ENCODE measurements around the gene LATS2. TPM values are rescaled to one million over a fixed set of nuclear protein-coding genes. Genes with fewer than 3 reads are reported as not detected.

The LATS2 gene
- total and polyA plus RNA-seq, 12 donors: 9.7 to 46.1 (median 25.2) TPM

- peak overlapping the region in 2 of 10 donors; percentile 73 to 78 for H3K27ac ChIP-seq
- peaks cover 24 to 93% (median 75%) of the 10 kb centered on the region in 9 donors for H3K4me1 ChIP-seq
- intact Hi-C loops (cut with DNase I): no loop called here
Measured at GRCh38 chr13:21012211-21012610, 49.2 kb downstream of the LATS2 start.

GRCh38 chr13:21011378-21011777 is 50.0 kb downstream of the LATS2 start:
- peak overlapping the region in 1 of 10 donors; percentile 7 for H3K27ac ChIP-seq
- no peaks in the 10 kb centered on the region for H3K9me3 ChIP-seq
- no peaks in the 10 kb centered on the region for H3K36me3 ChIP-seq
- ATAC-seq (no peak), DNase-seq (no peak)
- peaks cover 21 to 93% (median 75%) of the 10 kb centered on the region in 9 donors for H3K4me1 ChIP-seq
- TF ChIP-seq CTCF (IDR thresholded peaks at IDR 0.05): no peak
- intact Hi-C loops (cut with DNase I): no loop called here
- no peaks in the 10 kb centered on the region for H3K27me3 ChIP-seq
- no peak overlapping the region for H3K4me3 ChIP-seq

More at GRCh38 chr13:21012211-21012610, 49.2 kb downstream of the LATS2 start:
- H3K4me3 ChIP-seq: no peak overlapping the region
- no peaks in the 10 kb centered on the region for H3K9me3 ChIP-seq
- H3K36me3 ChIP-seq: no peaks in the 10 kb centered on the region
- H3K27me3 ChIP-seq: no peaks in the 10 kb centered on the region
- DNase-seq: no peak
- WGBS, 2 donors: 65 to 66% methylated on average over 5 of the region's 5 CpGs
- no peak for ATAC-seq
- TF ChIP-seq CTCF (IDR thresholded peaks at IDR 0.05): no peak

- TF ChIP-seq CTCF (IDR thresholded peaks at IDR 0.05): no peak
- no peak overlapping the region for H3K4me3 ChIP-seq
- no peaks in the 10 kb centered on the region for H3K9me3 ChIP-seq
- H3K27me3 ChIP-seq: no peaks in the 10 kb centered on the region
- peak overlapping the region in 1 of 10 donors; percentile 11 for H3K27ac ChIP-seq
- 27 to 29% methylated on average over 1 of the region's 1 CpG for WGBS, 2 donors
- no peaks in the 10 kb centered on the region for H3K36me3 ChIP-seq
- DNase-seq: no peak
- intact Hi-C loops (cut with DNase I): no loop called here
- ATAC-seq: peak in 1 of 8 donors; percentile 18
- H3K4me1 ChIP-seq: peaks cover 25 to 93% (median 80%) of the 10 kb centered on the region in 9 donors
Measured at GRCh38 chr13:21010621-21011020, 50.8 kb downstream of the LATS2 start.

- Histone ChIP-seq H3K4me3 (no peak overlapping the region), H3K9me3 (no peaks in the 10 kb centered on the region), H3K27me3 (no peaks in the 10 kb centered on the region), H3K36me3 (no peaks in the 10 kb centered on the region), H3K4me1 (peaks cover 28 to 93% (median 78%) of the 10 kb centered on the region in 9 donors), H3K27ac (no peak overlapping the region)
- ATAC-seq (no peak), DNase-seq (no peak)
- 75% methylated on average over 7 of the region's 7 CpGs for WGBS, 2 donors
- intact Hi-C loops (cut with DNase I): no loop called here
- no peak for TF ChIP-seq CTCF (IDR thresholded peaks at IDR 0.05)
Measured at GRCh38 chr13:21009036-21009435, 52.4 kb downstream of the LATS2 start.
